Femur (tissue), 1 donor: ENCODE data around the gene CSNK1A1.
"Not testable (repeated sequence)": the region's sequence is repeated elsewhere in the genome, so short reads cannot be mapped to it uniquely, and the experiment has no call there.

Experiments used
- DNase-seq: peaks from one replicate; pipeline ENCODE4 v3.0.0-alpha.2; 2017

The CSNK1A1 gene

GRCh38 chr5:149452665-149453617 is 98.3 kb downstream of the CSNK1A1 start:
- DNase-seq: no peak

- no peak for DNase-seq
Observed at GRCh38 chr5:149452007-149452664, 99.1 kb downstream of the CSNK1A1 start.

- DNase-seq: peak; percentile 83
Observed at GRCh38 chr5:149450199-149450598, 101.0 kb downstream of the CSNK1A1 start.

GRCh38 chr5:149448831-149449714 is 102.2 kb downstream of the CSNK1A1 start:
- DNase-seq: no peak

GRCh38 chr5:149448431-149448830 is 102.8 kb downstream of the CSNK1A1 start:
- no peak for DNase-seq

- no peak for DNase-seq
Observed at GRCh38 chr5:149447373-149448367, 103.6 kb downstream of the CSNK1A1 start.

GRCh38 chr5:149446794-149447193 is 104.4 kb downstream of the CSNK1A1 start:
- not testable (repeated sequence) for DNase-seq

GRCh38 chr5:149445739-149446369 is 105.4 kb downstream of the CSNK1A1 start:
- DNase-seq: no peak

GRCh38 chr5:149445343-149445738 is 105.9 kb downstream of the CSNK1A1 start:
- no peak for DNase-seq

- not testable (repeated sequence) for DNase-seq
Observed at GRCh38 chr5:149444430-149444829, 106.8 kb downstream of the CSNK1A1 start.

GRCh38 chr5:149443210-149443609 is 108.0 kb downstream of the CSNK1A1 start:
- DNase-seq: no peak

- DNase-seq: peak; percentile 89
Observed at GRCh38 chr5:149442563-149443182, 108.6 kb downstream of the CSNK1A1 start.
